Muscle layer of duodenum (tissue), 2 donors: ENCODE measurements around the gene CD2.

Experiments used
- H3K27ac ChIP-seq: one replicate; pipeline ENCODE4 v1.7.0; 2013; ENCODE audit warnings: mild to moderate bottlenecking, low read length
- H3K27me3 ChIP-seq: one replicate; pipeline ENCODE4 v1.7.0; 2013; ENCODE audit warnings: low read depth, mild to moderate bottlenecking, control low read depth, low read length
- H3K36me3 ChIP-seq, 2 donors: one replicate each; pipeline ENCODE4 v1.7.0; 2013; ENCODE audit warnings: low read length in 2 of 2, control low read depth in 1 of 2, mild to moderate bottlenecking in 1 of 2; ENCODE audit not compliant: insufficient read depth in 2 of 2, control insufficient read depth in 1 of 2
- H3K4me1 ChIP-seq, 2 donors: one replicate each; pipeline ENCODE4 v1.7.0; 2013; ENCODE audit warnings: low read length in 2 of 2, mild to moderate bottlenecking in 2 of 2, control low read depth in 1 of 2, moderate library complexity in 1 of 2; ENCODE audit not compliant: insufficient read depth in 2 of 2, control insufficient read depth in 1 of 2
- H3K4me3 ChIP-seq, 2 donors: one replicate each; pipeline ENCODE4 v1.7.0; 2013; ENCODE audit warnings: low read length in 2 of 2, low read depth in 1 of 2, mild to moderate bottlenecking in 1 of 2
- H3K9me3 ChIP-seq, 2 donors: one replicate each; pipeline ENCODE4 v1.7.0; 2013; ENCODE audit warnings: low read length in 2 of 2, control low read depth in 1 of 2, mild to moderate bottlenecking in 1 of 2; ENCODE audit not compliant: control insufficient read depth in 1 of 2
- donor health status: healthy.

CD2 gene

DNA sequence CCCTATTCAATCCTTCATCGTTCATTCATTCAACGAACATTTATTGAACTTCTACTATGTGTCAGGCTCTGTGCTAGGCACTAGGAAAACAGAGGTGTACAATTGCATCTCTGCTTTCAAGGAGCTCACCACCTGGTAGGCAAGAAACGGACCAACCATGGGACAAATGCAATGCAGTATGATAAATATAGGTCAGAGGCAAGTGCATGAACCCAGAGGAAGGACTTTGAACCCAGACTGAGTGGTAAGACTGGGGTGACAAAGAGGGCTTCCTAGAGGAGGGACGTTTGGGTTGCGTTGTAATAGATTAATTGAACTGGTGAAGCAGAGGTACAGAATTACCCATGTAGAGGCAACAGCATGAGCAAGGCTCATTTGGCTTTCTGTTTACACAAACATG, 16.4 kb downstream of the CD2 start:
- no peaks in the 10 kb centered on the region for H3K27me3 ChIP-seq
- no peaks in the 10 kb centered on the region for H3K36me3 ChIP-seq
- H3K4me3 ChIP-seq = no peak overlapping the region
- H3K9me3 ChIP-seq = peaks cover 0 to 3% of the 10 kb centered on the region in 2 donors
- H3K4me1 ChIP-seq = no peaks in the 10 kb centered on the region
- no peak overlapping the region for H3K27ac ChIP-seq

DNA sequence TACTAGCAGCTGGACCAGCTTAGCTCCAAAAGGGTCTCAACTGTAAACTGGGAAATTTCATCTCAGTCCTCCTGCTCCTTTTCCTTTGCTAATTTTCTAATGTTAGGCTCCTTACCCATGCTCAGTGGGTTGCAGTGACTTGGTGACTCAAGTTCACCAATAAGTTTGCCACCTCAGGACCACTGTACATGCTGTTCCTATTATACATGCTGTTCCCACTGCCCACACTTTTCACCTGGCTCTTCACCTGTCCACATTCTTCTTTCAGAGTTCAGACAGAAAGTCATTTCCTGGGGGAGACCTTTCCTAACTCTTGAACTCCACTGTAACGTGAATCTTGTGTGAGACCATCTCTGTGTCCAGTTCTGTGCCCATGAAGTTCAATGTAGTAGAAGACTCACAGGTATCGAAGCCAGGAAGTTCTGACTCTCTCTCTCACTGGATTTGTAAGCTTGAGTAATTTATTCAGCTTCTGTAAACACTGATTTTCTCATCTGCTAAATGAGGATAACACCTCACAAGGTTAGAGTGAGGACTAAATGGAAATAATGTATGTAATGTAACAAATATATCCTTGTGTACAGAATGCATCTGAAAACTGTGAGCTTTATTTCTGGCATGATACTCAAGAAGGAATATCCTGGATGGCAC, 17.9 kb downstream of the CD2 start:
- no peaks in the 10 kb centered on the region for H3K27me3 ChIP-seq
- H3K9me3 ChIP-seq = peaks cover 0 to 3% of the 10 kb centered on the region in 2 donors
- H3K4me1 ChIP-seq = no peaks in the 10 kb centered on the region
- H3K4me3 ChIP-seq = no peak overlapping the region
- no peak overlapping the region for H3K27ac ChIP-seq
- H3K36me3 ChIP-seq = no peaks in the 10 kb centered on the region

DNA sequence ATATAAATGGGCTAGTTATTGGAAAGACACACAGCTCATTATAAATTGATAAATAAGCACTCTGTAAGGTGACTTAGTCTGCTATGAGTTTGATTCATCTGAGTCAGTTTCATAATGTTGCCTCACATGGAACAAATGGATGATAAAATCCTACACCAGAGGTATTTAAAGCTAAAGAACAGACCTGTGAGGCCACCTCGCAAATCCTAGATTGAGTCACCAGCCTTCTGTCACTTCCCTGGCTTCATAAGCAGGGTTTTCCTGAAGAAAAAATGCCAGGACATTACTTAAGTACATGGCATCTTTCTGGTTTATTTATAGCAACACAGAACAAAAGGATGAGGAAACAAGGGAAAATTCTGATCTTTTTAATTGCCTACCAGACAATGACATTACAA, 18.4 kb downstream of the CD2 start:
- Histone ChIP-seq H3K4me1 (peaks cover 0 to 2% of the 10 kb centered on the region in 2 donors), H3K36me3 (no peaks in the 10 kb centered on the region), H3K4me3 (no peak overlapping the region), H3K27ac (no peak overlapping the region), H3K27me3 (no peaks in the 10 kb centered on the region), H3K9me3 (peaks cover 0 to 3% of the 10 kb centered on the region in 2 donors)

DNA sequence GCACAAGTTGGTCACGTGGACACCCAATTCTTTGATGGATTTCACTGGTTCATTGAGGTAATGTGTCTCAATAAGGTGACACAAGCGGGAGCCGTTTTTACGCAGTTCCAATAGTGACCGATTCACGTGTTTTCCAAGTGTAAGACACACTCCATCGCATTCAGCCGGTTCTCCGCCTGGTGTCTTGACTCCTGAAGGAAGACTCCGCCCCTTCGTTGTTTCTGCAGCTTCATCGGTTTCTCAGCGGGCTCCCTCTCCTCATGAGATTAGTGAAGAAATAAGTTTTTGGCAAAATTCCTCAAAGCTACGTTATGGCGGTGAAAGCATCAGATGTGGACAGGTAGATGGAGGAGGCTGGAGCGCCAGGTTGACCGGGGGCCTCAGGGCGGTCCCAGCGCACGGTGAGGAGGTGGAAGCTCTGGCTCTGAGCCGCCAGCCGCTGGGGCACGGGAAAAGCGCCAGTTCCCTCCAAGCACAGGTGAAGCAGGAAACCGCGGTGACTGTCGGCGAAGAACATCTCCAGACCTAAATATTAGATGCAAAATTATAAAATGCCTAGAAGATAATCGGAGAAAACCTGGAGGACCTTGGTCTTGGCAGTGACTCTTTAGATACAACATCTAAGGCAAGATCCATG, 21.0 kb downstream of the CD2 start:
- Histone ChIP-seq H3K4me1 (peaks cover 0 to 3% of the 10 kb centered on the region in 2 donors), H3K27me3 (no peaks in the 10 kb centered on the region), H3K9me3 (peaks cover 0 to 3% of the 10 kb centered on the region in 2 donors), H3K4me3 (no peak overlapping the region), H3K36me3 (no peaks in the 10 kb centered on the region), H3K27ac (no peak overlapping the region)

DNA sequence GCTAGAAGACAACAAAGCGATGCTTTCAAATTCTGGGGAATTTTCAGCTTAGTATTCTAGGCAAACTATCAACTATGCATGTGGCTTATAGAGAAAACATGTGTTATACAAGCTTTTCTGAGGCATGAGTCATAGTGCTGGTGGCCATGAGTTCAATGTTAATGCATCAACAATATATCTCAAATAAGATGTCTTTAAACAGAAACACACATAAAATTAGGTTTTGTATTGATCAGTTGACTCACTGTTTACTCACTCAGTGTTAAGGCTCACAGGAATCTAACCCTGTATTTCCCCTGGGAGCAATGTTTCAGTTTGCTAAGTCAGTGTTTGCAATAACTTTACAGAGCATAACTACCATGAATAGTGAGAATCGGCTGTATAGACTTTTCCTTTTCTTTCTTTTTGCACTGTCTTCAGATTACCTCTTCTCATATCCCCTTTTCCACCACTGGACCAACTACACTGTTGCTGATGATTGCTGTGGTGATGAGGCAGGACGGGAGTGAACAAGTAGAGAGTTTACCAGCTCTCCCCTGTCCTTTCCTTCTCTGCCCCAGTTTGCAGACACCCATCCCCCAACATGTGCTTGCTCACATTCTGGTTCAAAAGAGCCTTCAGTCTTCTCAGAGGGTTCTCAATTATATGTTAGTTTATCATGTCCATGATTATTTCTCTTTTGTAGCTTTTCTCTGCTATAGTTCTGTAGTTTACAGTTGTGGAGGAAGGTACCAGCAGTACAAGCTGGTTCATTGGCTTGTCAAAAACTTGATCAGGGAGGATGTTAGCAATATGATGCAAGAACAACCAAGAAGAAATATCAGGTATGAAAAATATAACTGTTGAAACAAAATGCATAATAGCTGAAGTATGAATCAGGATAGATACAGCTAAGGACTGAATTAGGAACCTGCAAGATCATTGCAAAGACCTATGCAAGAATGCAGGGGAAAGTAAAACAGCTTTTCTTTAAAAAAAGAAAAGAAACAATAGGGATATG, 23.9 kb downstream of the CD2 start:
- no peak overlapping the region for H3K27ac ChIP-seq
- peaks cover 0 to 3% of the 10 kb centered on the region in 2 donors for H3K4me1 ChIP-seq
- peaks cover 0 to 3% of the 10 kb centered on the region in 2 donors for H3K9me3 ChIP-seq
- H3K36me3 ChIP-seq = no peaks in the 10 kb centered on the region
- no peak overlapping the region for H3K4me3 ChIP-seq
- H3K27me3 ChIP-seq = no peaks in the 10 kb centered on the region

DNA sequence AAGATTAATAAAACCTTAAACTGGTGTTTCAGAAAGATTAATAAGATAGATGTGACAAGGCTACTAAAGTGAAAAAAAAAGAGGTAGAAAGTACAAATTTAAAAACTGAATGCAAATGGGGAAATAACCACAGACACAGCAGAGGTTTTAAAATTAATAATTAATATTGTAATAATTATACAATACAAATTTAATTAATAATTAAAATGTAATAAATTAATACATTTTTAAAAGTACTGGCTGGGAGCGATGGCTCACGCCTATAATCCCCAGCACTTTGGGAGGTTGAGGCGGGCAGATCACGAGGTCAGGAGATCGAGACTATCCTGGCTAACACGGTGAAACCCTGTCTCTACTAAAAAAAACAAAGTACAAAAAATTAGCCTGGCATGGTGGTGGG, 26.8 kb downstream of the CD2 start:
- H3K4me3 ChIP-seq = no peak overlapping the region
- H3K27me3 ChIP-seq = no peaks in the 10 kb centered on the region
- no peaks in the 10 kb centered on the region for H3K36me3 ChIP-seq
- no peak overlapping the region for H3K27ac ChIP-seq
- no peaks in the 10 kb centered on the region for H3K9me3 ChIP-seq
- peaks cover 0 to 3% of the 10 kb centered on the region in 2 donors for H3K4me1 ChIP-seq

DNA sequence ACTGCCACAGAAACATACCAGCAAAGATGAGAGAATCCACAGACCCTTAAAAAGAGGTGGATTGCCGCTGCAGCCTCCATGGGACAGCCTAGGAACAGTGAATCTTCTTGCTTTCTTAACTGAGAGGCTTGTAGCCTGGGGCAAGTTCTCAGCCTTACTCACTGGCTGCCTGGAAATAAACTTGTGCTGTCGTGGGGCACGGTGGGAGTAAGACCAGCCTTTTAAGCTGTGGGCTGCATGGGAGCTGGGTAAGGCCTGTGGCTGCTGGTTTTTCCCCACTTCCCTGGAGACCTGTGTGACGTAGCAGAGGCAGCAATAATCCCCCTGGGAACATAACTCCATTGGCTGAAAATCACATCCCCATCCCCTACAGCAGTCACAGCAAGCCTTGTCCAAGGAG, 30.8 kb downstream of the CD2 start:
- H3K4me1 ChIP-seq = no peaks in the 10 kb centered on the region
- H3K27me3 ChIP-seq = no peaks in the 10 kb centered on the region
- no peaks in the 10 kb centered on the region for H3K36me3 ChIP-seq
- H3K4me3 ChIP-seq = no peak overlapping the region
- no peaks in the 10 kb centered on the region for H3K9me3 ChIP-seq
- H3K27ac ChIP-seq = no peak overlapping the region

DNA sequence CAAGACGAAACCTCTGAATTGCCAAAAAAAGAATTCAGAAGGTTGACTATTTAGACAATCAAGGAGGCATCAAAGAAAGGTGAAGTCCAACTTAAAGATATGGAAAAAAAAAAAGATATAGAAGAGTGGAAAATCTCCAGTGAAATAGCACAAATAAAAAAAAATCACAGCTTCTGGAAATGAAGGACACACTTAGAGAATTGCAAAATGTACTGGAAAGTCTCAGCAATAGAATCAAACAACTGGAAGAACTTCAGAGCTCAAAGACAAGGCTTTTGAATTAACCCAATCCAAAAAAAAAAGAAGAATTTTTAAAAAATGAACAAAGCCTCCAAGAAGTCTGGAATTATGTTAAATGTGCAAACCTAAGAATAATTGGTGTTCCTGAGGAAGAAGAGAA, 31.8 kb downstream of the CD2 start:
- Histone ChIP-seq H3K4me1 (no peaks in the 10 kb centered on the region), H3K9me3 (no peaks in the 10 kb centered on the region), H3K4me3 (no peak overlapping the region), H3K27ac (no peak overlapping the region), H3K36me3 (no peaks in the 10 kb centered on the region), H3K27me3 (no peaks in the 10 kb centered on the region)

DNA sequence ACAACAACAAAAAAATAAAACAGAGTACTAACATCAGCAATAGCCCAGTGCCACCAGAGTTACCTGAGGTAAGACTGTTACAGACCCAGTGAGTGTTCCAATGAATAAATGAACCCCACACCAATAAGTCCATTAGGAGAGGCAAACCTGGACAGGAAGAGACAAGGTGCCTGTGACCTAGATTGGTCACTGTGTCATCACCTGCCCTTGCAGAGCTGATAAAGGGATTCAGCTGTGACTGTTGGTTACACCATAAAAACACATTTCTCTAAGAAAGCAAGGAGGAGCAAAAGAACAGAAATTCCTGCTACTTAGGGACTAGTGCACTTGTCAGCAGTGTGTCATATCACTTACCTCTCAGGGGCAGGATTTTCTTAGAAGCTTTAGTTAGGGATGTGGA, 37.5 kb downstream of the CD2 start:
- Histone ChIP-seq H3K36me3 (no peaks in the 10 kb centered on the region), H3K27ac (no peak overlapping the region), H3K9me3 (no peaks in the 10 kb centered on the region), H3K27me3 (no peaks in the 10 kb centered on the region), H3K4me3 (no peak overlapping the region), H3K4me1 (no peaks in the 10 kb centered on the region)

DNA sequence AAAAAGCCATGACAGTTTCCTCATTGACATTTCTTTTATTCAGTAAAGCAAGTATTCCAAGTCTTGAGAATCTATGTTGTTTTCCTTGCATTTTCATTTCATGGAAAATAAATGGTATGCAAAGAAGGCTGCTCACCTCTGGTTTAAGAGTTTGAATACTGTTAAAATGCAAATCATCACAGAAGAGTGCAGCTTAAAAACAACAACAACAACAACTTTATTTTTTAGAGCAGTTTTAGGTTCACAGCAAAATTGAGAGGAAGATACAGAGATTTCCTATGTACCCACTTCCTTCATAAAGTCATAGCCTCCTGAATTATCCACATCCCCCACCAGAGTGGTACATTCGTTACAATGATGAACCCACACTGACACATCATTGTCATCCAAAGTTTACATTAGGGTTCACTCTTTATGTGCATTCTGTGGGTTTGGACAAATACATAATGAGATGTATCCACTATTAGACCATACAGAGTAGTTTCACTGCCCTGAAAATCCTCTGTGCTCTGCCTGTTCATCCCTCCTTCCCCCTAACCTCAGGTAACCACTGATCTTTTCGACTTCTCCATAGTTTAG, 39.2 kb downstream of the CD2 start:
- Histone ChIP-seq H3K27ac (no peak overlapping the region), H3K4me3 (no peak overlapping the region)

DNA sequence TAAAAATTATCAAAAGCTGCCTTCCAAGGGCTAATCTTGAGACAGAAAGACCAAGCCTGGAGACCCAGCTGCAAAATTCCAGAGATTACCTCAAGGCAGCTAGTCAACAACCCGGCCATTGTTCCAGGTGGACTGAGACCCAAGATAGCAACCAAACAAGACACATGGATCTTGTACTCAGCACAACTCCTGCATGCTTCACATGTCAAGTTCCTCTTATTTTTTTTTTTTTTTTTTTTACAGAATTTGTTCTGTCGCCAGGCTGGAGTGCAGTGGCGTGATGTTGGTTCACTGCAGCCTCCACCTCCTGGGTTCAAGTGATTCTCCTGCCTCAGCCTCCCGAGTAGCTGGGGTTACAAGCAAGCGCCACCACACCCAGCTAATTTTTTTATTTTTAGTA, 40.1 kb downstream of the CD2 start:
- Histone ChIP-seq H3K27me3 (no peaks in the 10 kb centered on the region), H3K4me1 (no peaks in the 10 kb centered on the region), H3K27ac (no peak overlapping the region), H3K9me3 (no peaks in the 10 kb centered on the region), H3K36me3 (no peaks in the 10 kb centered on the region), H3K4me3 (no peak overlapping the region)

More for the DNA sequence above, 39.2 kb downstream of the CD2 start:
- Histone ChIP-seq H3K36me3 (no peaks in the 10 kb centered on the region), H3K27me3 (no peaks in the 10 kb centered on the region), H3K9me3 (no peaks in the 10 kb centered on the region), H3K4me1 (no peaks in the 10 kb centered on the region)
